ENCODE results near the gene UBE2QL1. TPM values are rescaled to one million over a fixed set of nuclear protein-coding genes. Genes with fewer than 3 reads are reported as not detected.

UBE2QL1 gene
- total RNA-seq, 2 experiments from 2014 or later = not detected

GRCh38 chr5:6496207-6496584 is 47.5 kb downstream of the UBE2QL1 start:
- no peaks in the 10 kb centered on the region for H4K20me1 ChIP-seq (ENCODE audit: insufficient read depth, low read length)
- H3K4me3 ChIP-seq (ENCODE audit: low read depth, low read length, poor library complexity, severe bottlenecking) = no peak overlapping the region
- CTCF ChIA-PET (ENCODE audit: unreplicated experiment) = no interaction called here
- intact Hi-C loops (cut with micrococcal nuclease; ENCODE audit: unreplicated experiment) = no loop called here
- TF ChIP-seq CTCF (conservative IDR thresholded peaks at IDR 0.05; ENCODE audit: low read length) (no peak), EZH2phosphoT487 (IDR thresholded peaks at IDR 0.05; ENCODE audit: borderline replicate concordance, low read depth, low read length) (no peak)
- POLR2A ChIA-PET = no interaction called here
- no peaks in the 10 kb centered on the region for H3K9me3 ChIP-seq (ENCODE audit: low read length)
- H3K27ac ChIP-seq (ENCODE audit: low read depth, low read length, poor library complexity, severe bottlenecking) = no peak overlapping the region
- H3K4me2 ChIP-seq (ENCODE audit: low read length) = no peak overlapping the region
- no TSS peak for BruUV-seq (replicated peaks)
- H3K4me1 ChIP-seq (ENCODE audit: insufficient read depth, low read length, poor library complexity, severe bottlenecking) = no peaks in the 10 kb centered on the region
- H2AFZ ChIP-seq (ENCODE audit: low read length) = no peak overlapping the region
- H3K36me3 ChIP-seq (ENCODE audit: insufficient read depth, low read length) = no peaks in the 10 kb centered on the region
- no peak for DNase-seq (ENCODE audit: low spot score)
- H3K79me2 ChIP-seq (ENCODE audit: insufficient read depth, low read depth, low read length) = no peaks in the 10 kb centered on the region
- H3K9me2 ChIP-seq (ENCODE audit: insufficient read depth, low read length) = no peaks in the 10 kb centered on the region

GRCh38 chr5:6496636-6497035 is 48.0 kb downstream of the UBE2QL1 start:
- Histone ChIP-seq H3K4me2 (ENCODE audit: low read length) (no peak overlapping the region), H3K79me2 (ENCODE audit: insufficient read depth, low read depth, low read length) (no peaks in the 10 kb centered on the region), H2AFZ (ENCODE audit: low read length) (no peak overlapping the region), H3K4me1 (ENCODE audit: insufficient read depth, low read length, poor library complexity, severe bottlenecking) (no peaks in the 10 kb centered on the region), H4K20me1 (ENCODE audit: insufficient read depth, low read length) (no peaks in the 10 kb centered on the region), H3K9me2 (ENCODE audit: insufficient read depth, low read length) (no peaks in the 10 kb centered on the region), H3K27ac (ENCODE audit: low read depth, low read length, poor library complexity, severe bottlenecking) (no peak overlapping the region), H3K4me3 (ENCODE audit: low read depth, low read length, poor library complexity, severe bottlenecking) (no peak overlapping the region), H3K36me3 (ENCODE audit: insufficient read depth, low read length) (no peaks in the 10 kb centered on the region), H3K9me3 (ENCODE audit: low read length) (no peaks in the 10 kb centered on the region)
- intact Hi-C loops (cut with micrococcal nuclease; ENCODE audit: unreplicated experiment) = no loop called here
- TF ChIP-seq EZH2phosphoT487 (IDR thresholded peaks at IDR 0.05; ENCODE audit: borderline replicate concordance, low read depth, low read length) (no peak), CTCF (conservative IDR thresholded peaks at IDR 0.05; ENCODE audit: low read length) (no peak)
- DNase-seq (ENCODE audit: low spot score) = no peak
- CTCF ChIA-PET (ENCODE audit: unreplicated experiment) = no interaction called here
- POLR2A ChIA-PET = no interaction called here
- no TSS peak for BruUV-seq (replicated peaks)

DNA sequence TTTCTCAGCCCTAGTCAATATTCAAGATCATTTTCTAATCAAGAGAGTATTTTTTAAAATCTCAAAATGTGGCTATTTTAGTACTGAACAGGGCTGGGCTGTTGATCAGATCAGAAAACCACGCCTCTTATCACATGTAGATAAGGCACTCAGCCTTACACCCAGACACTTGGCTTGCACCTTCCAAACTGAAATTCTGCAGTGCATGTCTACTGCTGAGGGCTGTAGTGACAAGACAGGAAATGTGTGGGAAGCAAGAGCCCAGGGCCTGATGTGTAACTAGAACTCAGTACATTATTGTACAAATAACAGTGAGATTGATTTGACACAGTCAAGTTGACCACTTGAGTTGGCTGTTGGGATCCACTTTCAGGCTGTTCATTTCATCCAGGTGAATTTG is 48.6 kb downstream of the UBE2QL1 start:
- H3K36me3 ChIP-seq (ENCODE audit: insufficient read depth, low read length) = no peaks in the 10 kb centered on the region
- H3K9me2 ChIP-seq (ENCODE audit: insufficient read depth, low read length) = no peaks in the 10 kb centered on the region
- no peaks in the 10 kb centered on the region for H3K4me1 ChIP-seq (ENCODE audit: insufficient read depth, low read length, poor library complexity, severe bottlenecking)
- CTCF ChIA-PET (ENCODE audit: unreplicated experiment) = no interaction called here
- no peak overlapping the region for H3K27ac ChIP-seq (ENCODE audit: low read depth, low read length, poor library complexity, severe bottlenecking)
- intact Hi-C loops (cut with micrococcal nuclease; ENCODE audit: unreplicated experiment) = no loop called here
- no peaks in the 10 kb centered on the region for H3K79me2 ChIP-seq (ENCODE audit: insufficient read depth, low read depth, low read length)
- no peaks in the 10 kb centered on the region for H3K9me3 ChIP-seq (ENCODE audit: low read length)
- POLR2A ChIA-PET = no interaction called here
- no peak for DNase-seq (ENCODE audit: low spot score)
- no peak overlapping the region for H3K4me3 ChIP-seq (ENCODE audit: low read depth, low read length, poor library complexity, severe bottlenecking)
- H2AFZ ChIP-seq (ENCODE audit: low read length) = no peak overlapping the region
- no peak for TF ChIP-seq EZH2phosphoT487 (IDR thresholded peaks at IDR 0.05; ENCODE audit: borderline replicate concordance, low read depth, low read length)
- TF ChIP-seq CTCF (conservative IDR thresholded peaks at IDR 0.05; ENCODE audit: low read length) = no peak
- no TSS peak for BruUV-seq (replicated peaks)
- H3K4me2 ChIP-seq (ENCODE audit: low read length) = no peak overlapping the region
- no peaks in the 10 kb centered on the region for H4K20me1 ChIP-seq (ENCODE audit: insufficient read depth, low read length)
